RWPE2 (cell line): ENCODE results near the gene GNG8.
A peak's percentile ranks its signal among the peaks of the same experiment; 100 is the strongest.

Experiments used
- ATAC-seq: fragments of 200-7000 bp; cut with Tn5 transposase; 3 replicates; pipeline ENCODE4 v1.9.1; 2021; ENCODE audit warnings: low read depth
- DNase-seq: peaks from one replicate; pipeline ENCODE4 v3.0.0-alpha.2; 2020; ENCODE audit warnings: low spot score
- H3K27ac ChIP-seq: fragments of 450-650 bp; 2 replicates; pipeline ENCODE4 v1.5.1; 2017; ENCODE audit warnings: mild to moderate bottlenecking; ENCODE audit not compliant: poor library complexity, severe bottlenecking
- H3K27me3 ChIP-seq: fragments of 250-450 bp; sonication (Bioruptor Pico); 2 replicates; pipeline ENCODE4 v1.5.1; 2021; ENCODE audit warnings: mild to moderate bottlenecking, moderate library complexity; ENCODE audit not compliant: insufficient read depth, poor library complexity, severe bottlenecking
- H3K36me3 ChIP-seq: fragments of 250-450 bp; sonication (Bioruptor Pico); 2 replicates; pipeline ENCODE4 v1.5.1; 2020; ENCODE audit warnings: low read depth, mild to moderate bottlenecking, moderate library complexity
- H3K4me1 ChIP-seq: fragments of 250-450 bp; sonication (Bioruptor Pico); 2 replicates; pipeline ENCODE4 v1.5.1; 2021; ENCODE audit warnings: mild to moderate bottlenecking, moderate library complexity; ENCODE audit not compliant: insufficient read depth, poor library complexity, severe bottlenecking
- H3K4me3 ChIP-seq: fragments of 250-450 bp; sonication (Bioruptor Pico); 2 replicates; pipeline ENCODE4 v1.5.1; 2021; ENCODE audit warnings: mild to moderate bottlenecking, moderate library complexity; ENCODE audit not compliant: severe bottlenecking
- H3K9me3 ChIP-seq: fragments of 250-450 bp; sonication (Bioruptor Pico); 2 replicates; pipeline ENCODE4 v1.5.1; 2021; ENCODE audit warnings: mild to moderate bottlenecking, moderate library complexity; ENCODE audit not compliant: severe bottlenecking
- CTCF ChIP-seq: fragments of 450-650 bp; IDR thresholded peaks from one replicate; pipeline ENCODE4 v1.5.1; 2017; ENCODE audit warnings: mild to moderate bottlenecking, moderate library complexity; ENCODE audit not compliant: poor library complexity, severe bottlenecking

GNG8 gene

GRCh38 chr19:46604781-46605355 is 31.1 kb downstream of the GNG8 start:
- Histone ChIP-seq H3K4me1 (peaks cover 4% of the 10 kb centered on the region), H3K9me3 (no peaks in the 10 kb centered on the region), H3K27ac (no peak overlapping the region), H3K36me3 (peaks cover 55% of the 10 kb centered on the region), H3K27me3 (no peaks in the 10 kb centered on the region), H3K4me3 (no peak overlapping the region)
- ATAC-seq (no peak), DNase-seq (no peak)
- TF ChIP-seq CTCF, result no peak

- peaks cover 4% of the 10 kb centered on the region for H3K4me1 ChIP-seq
- ATAC-seq, result no peak
- no peak for DNase-seq
- H3K4me3 ChIP-seq, result no peak overlapping the region
- peaks cover 48% of the 10 kb centered on the region for H3K36me3 ChIP-seq
- H3K27ac ChIP-seq, result no peak overlapping the region
- no peak for TF ChIP-seq CTCF
- no peaks in the 10 kb centered on the region for H3K27me3 ChIP-seq
- no peaks in the 10 kb centered on the region for H3K9me3 ChIP-seq
Observed at GRCh38 chr19:46603752-46604231, 32.2 kb downstream of the GNG8 start.

- no peak for ATAC-seq
- peaks cover 42% of the 10 kb centered on the region for H3K36me3 ChIP-seq
- H3K9me3 ChIP-seq, result peaks cover 2% of the 10 kb centered on the region
- TF ChIP-seq CTCF, result no peak
- peaks cover 4% of the 10 kb centered on the region for H3K4me1 ChIP-seq
- no peaks in the 10 kb centered on the region for H3K27me3 ChIP-seq
- H3K4me3 ChIP-seq, result peak overlapping the region; percentile 99
- peak overlapping the region; percentile 84 for H3K27ac ChIP-seq
- DNase-seq, result no peak
Observed at GRCh38 chr19:46603195-46603637, 32.8 kb downstream of the GNG8 start.

GRCh38 chr19:46602392-46603194 is 33.4 kb downstream of the GNG8 start:
- no peak for TF ChIP-seq CTCF
- Histone ChIP-seq H3K36me3 (peaks cover 36% of the 10 kb centered on the region), H3K4me3 (peak overlapping the region; percentile 99), H3K9me3 (peaks cover 3% of the 10 kb centered on the region), H3K4me1 (peaks cover 4% of the 10 kb centered on the region), H3K27me3 (no peaks in the 10 kb centered on the region), H3K27ac (peak overlapping the region; percentile 84)
- ATAC-seq, result no peak
- DNase-seq, result peak; percentile 61
